HG02623 (cell line): ENCODE results near the gene ADIRF.
"Not testable (repeated sequence)": the region's sequence is repeated elsewhere in the genome, so short reads cannot be mapped to it uniquely, and the experiment has no call there.

ENCODE experiments used
- ATAC-seq: cut with Tn5 transposase; IDR thresholded peaks from one replicate; pipeline ENCODE4 v1.9.1; 2021; ENCODE audit warnings: moderate library complexity; ENCODE audit not compliant: unreplicated experiment

ADIRF gene

GRCh38 chr10:86976362-86977056, 8.2 kb downstream of the ADIRF start:
- no peak for ATAC-seq

- ATAC-seq: not testable (repeated sequence)
Observed at GRCh38 chr10:86978457-86978856, 10.2 kb downstream of the ADIRF start.

- ATAC-seq: no peak
Observed at GRCh38 chr10:86979296-86979818, 11.1 kb downstream of the ADIRF start.

GRCh38 chr10:86979977-86980448, 11.7 kb downstream of the ADIRF start:
- ATAC-seq: no peak

- not testable (repeated sequence) for ATAC-seq
Observed at GRCh38 chr10:86981020-86981419, 12.7 kb downstream of the ADIRF start.

GRCh38 chr10:86981716-86982115, 13.4 kb downstream of the ADIRF start:
- ATAC-seq: no peak

- ATAC-seq: not testable (repeated sequence)
Observed at GRCh38 chr10:86984498-86984897, 16.2 kb downstream of the ADIRF start.

GRCh38 chr10:86988520-86988919, 20.2 kb downstream of the ADIRF start:
- ATAC-seq: no peak

- ATAC-seq: not testable (repeated sequence)
Observed at GRCh38 chr10:86991362-86991761, 23.1 kb downstream of the ADIRF start.

GRCh38 chr10:86992456-86992855, 24.2 kb downstream of the ADIRF start:
- no peak for ATAC-seq

- no peak for ATAC-seq
Observed at GRCh38 chr10:86992929-86993328, 24.6 kb downstream of the ADIRF start.

GRCh38 chr10:86999802-87000403, 31.6 kb downstream of the ADIRF start:
- ATAC-seq: not testable (repeated sequence)

- no peak for ATAC-seq
Observed at GRCh38 chr10:87000491-87000890, 32.2 kb downstream of the ADIRF start.

GRCh38 chr10:87007124-87007523, 38.8 kb downstream of the ADIRF start:
- ATAC-seq: not testable (repeated sequence)

- not testable (repeated sequence) for ATAC-seq
Observed at GRCh38 chr10:87007674-87008073, 39.4 kb downstream of the ADIRF start.

GRCh38 chr10:87008303-87008702, 40.0 kb downstream of the ADIRF start:
- not testable (repeated sequence) for ATAC-seq

- not testable (repeated sequence) for ATAC-seq
Observed at GRCh38 chr10:87009134-87009696, 40.9 kb downstream of the ADIRF start.

GRCh38 chr10:87013528-87013927, 45.2 kb downstream of the ADIRF start:
- ATAC-seq: not testable (repeated sequence)

- not testable (repeated sequence) for ATAC-seq
Observed at GRCh38 chr10:87014986-87015716, 46.9 kb downstream of the ADIRF start.

GRCh38 chr10:87018127-87018526, 49.8 kb downstream of the ADIRF start:
- not testable (repeated sequence) for ATAC-seq

- ATAC-seq: not testable (repeated sequence)
Observed at GRCh38 chr10:87019066-87019465, 50.8 kb downstream of the ADIRF start.
